Thyroid gland (tissue), 4 donors: ENCODE data around the gene TOB2. TPM values are rescaled to one million over a fixed set of nuclear protein-coding genes. Genes with fewer than 3 reads are reported as not detected.

Source experiments
- DNase-seq, 2 donors: peaks; one replicate each; pipeline ENCODE4 v3.0.0-alpha.2; 2019
- H3K27ac ChIP-seq, 3 donors: fragments of 200-600 bp; sonication (generic); 1 replicate in 2 of 3; 2 replicates in 1 of 3; pipeline ENCODE4 v1.5.1; 2016 to 2019; ENCODE audit warnings: mild to moderate bottlenecking in 1 of 3, moderate library complexity in 1 of 3
- H3K27me3 ChIP-seq: fragments of 200-600 bp; sonication (generic); one replicate; pipeline ENCODE4 v1.5.1; 2019
- H3K36me3 ChIP-seq, 2 donors: fragments of 200-600 bp; sonication (generic); one replicate each; pipeline ENCODE4 v1.5.1; 2016 to 2019
- H3K4me1 ChIP-seq, 2 donors: fragments of 200-600 bp; sonication (generic); one replicate each; pipeline ENCODE4 v1.5.1; 2017 to 2019
- H3K4me3 ChIP-seq, 3 donors: fragments of 200-600 bp; sonication (generic); replicated peaks in 1 of 3; 1 replicate in 2 of 3; 2 replicates in 1 of 3; pipeline ENCODE4 v1.5.1; 2016; ENCODE audit warnings: mild to moderate bottlenecking in 1 of 3
- H3K9me3 ChIP-seq: fragments of 200-600 bp; sonication (generic); one replicate; pipeline ENCODE4 v1.5.1; 2017
- CTCF ChIP-seq, 6 experiments: fragments of 200-600 bp in 3 of 6; fragments of 450-650 bp in 3 of 6; sonication (generic) in 3 of 6; IDR thresholded peaks; one replicate each; pipeline ENCODE4 v1.5.1; 2016 to 2019; ENCODE audit warnings: antibody characterized with exemption in 6 of 6, mild to moderate bottlenecking in 2 of 6, inconsistent platforms in 1 of 6, moderate library complexity in 1 of 6
- POLR2A ChIP-seq, 2 donors: fragments of 450-650 bp; IDR thresholded peaks; one replicate each; pipeline ENCODE4 v1.6.1; 2017; ENCODE audit warnings: antibody characterized with exemption in 2 of 2, mild to moderate bottlenecking in 2 of 2, moderate library complexity in 1 of 2
- WGBS, 2 donors: methylation state at CpG; one replicate each; pipeline ENCODE4 v1.1.5; 2017; 5-methylcytosine and 5-hydroxymethylcytosine counted together
- intact Hi-C: fragments of 100-400 bp; cut with DNase I; formaldehyde crosslinking; loops from one replicate; pipeline ENCODE4 v1.15.1; 2023
- total RNA-seq, 4 donors: library from RNA; depleted of rRNA; stranded (reverse); fragments of >200 nt; gene quantifications; one replicate each; pipeline ENCODE4 v1.2.3, GENCODE V29; 2016

Gene TOB2
- total RNA-seq, 4 donors from 2014 or later, result 66.5 to 130 (median 115) TPM

GRCh38 chr22:41481131-41481830, 34.7 kb upstream of the TOB2 start:
- TF ChIP-seq POLR2A (IDR thresholded peaks at IDR 0.05) (no peak), CTCF (IDR thresholded peaks at IDR 0.05) (no peak)
- Histone ChIP-seq H3K9me3 (no peaks in the 10 kb centered on the region), H3K4me1 (peaks cover 17 to 48% of the 10 kb centered on the region in 2 donors), H3K36me3 (no peaks in the 10 kb centered on the region), H3K4me3 (no peak overlapping the region), H3K27me3 (no peaks in the 10 kb centered on the region), H3K27ac (peak overlapping the region; percentile 67 to 85 (median 70))
- WGBS, 2 donors, result 61 to 66% methylated on average over 15 of the region's 15 CpGs
- DNase-seq, result peak; percentile 77 to 85
- intact Hi-C loops, result no loop called here

- intact Hi-C loops, result no loop called here
- no peaks in the 10 kb centered on the region for H3K9me3 ChIP-seq
- peak overlapping the region; percentile 67 to 85 (median 70) for H3K27ac ChIP-seq
- DNase-seq, result no peak
- 67 to 77% methylated on average over 7 of the region's 7 CpGs for WGBS, 2 donors
- TF ChIP-seq CTCF (IDR thresholded peaks at IDR 0.05) (no peak), POLR2A (IDR thresholded peaks at IDR 0.05) (no peak)
- H3K27me3 ChIP-seq, result no peaks in the 10 kb centered on the region
- no peak overlapping the region for H3K4me3 ChIP-seq
- peaks cover 17 to 48% of the 10 kb centered on the region in 2 donors for H3K4me1 ChIP-seq
- no peaks in the 10 kb centered on the region for H3K36me3 ChIP-seq
Observed at GRCh38 chr22:41480397-41480735, 33.8 kb upstream of the TOB2 start.

GRCh38 chr22:41479671-41480396, 33.2 kb upstream of the TOB2 start:
- TF ChIP-seq POLR2A (IDR thresholded peaks at IDR 0.05) (no peak), CTCF (IDR thresholded peaks at IDR 0.05) (no peak)
- H3K27me3 ChIP-seq, result no peaks in the 10 kb centered on the region
- DNase-seq, result no peak
- no peak overlapping the region for H3K4me3 ChIP-seq
- WGBS, 2 donors, result 71 to 87% methylated on average over 6 of the region's 6 CpGs
- H3K4me1 ChIP-seq, result peaks cover 17 to 48% of the 10 kb centered on the region in 2 donors
- no peaks in the 10 kb centered on the region for H3K36me3 ChIP-seq
- H3K9me3 ChIP-seq, result no peaks in the 10 kb centered on the region
- intact Hi-C loops, result no loop called here
- H3K27ac ChIP-seq, result peak overlapping the region; percentile 67 to 85 (median 70)

GRCh38 chr22:41478891-41479521, 32.4 kb upstream of the TOB2 start:
- no peaks in the 10 kb centered on the region for H3K9me3 ChIP-seq
- H3K4me1 ChIP-seq, result peaks cover 17 to 48% of the 10 kb centered on the region in 2 donors
- DNase-seq, result no peak
- intact Hi-C loops, result no loop called here
- H3K36me3 ChIP-seq, result no peaks in the 10 kb centered on the region
- no peak overlapping the region for H3K4me3 ChIP-seq
- 78 to 79% methylated on average over 7 of the region's 7 CpGs for WGBS, 2 donors
- no peak for TF ChIP-seq CTCF (IDR thresholded peaks at IDR 0.05)
- TF ChIP-seq POLR2A (IDR thresholded peaks at IDR 0.05), result no peak
- H3K27ac ChIP-seq, result peak overlapping the region in 1 of 3 donors; percentile 85
- no peaks in the 10 kb centered on the region for H3K27me3 ChIP-seq

GRCh38 chr22:41478473-41478872, 31.9 kb upstream of the TOB2 start:
- Histone ChIP-seq H3K4me1 (peaks cover 17 to 45% of the 10 kb centered on the region in 2 donors), H3K27me3 (no peaks in the 10 kb centered on the region), H3K4me3 (no peak overlapping the region), H3K27ac (peak overlapping the region in 1 of 3 donors; percentile 85), H3K9me3 (no peaks in the 10 kb centered on the region), H3K36me3 (no peaks in the 10 kb centered on the region)
- 84 to 88% methylated on average over 2 of the region's 2 CpGs for WGBS, 2 donors
- intact Hi-C loops, result no loop called here
- no peak for TF ChIP-seq POLR2A (IDR thresholded peaks at IDR 0.05)
- no peak for TF ChIP-seq CTCF (IDR thresholded peaks at IDR 0.05)
- no peak for DNase-seq
